ENCODE data around the gene ZNRF1.

Gene ZNRF1

GRCh38 chr16:75138636-75139035 lies 139.8 kb downstream of the ZNRF1 start:
- Histone ChIP-seq H3K27me3 (ENCODE audit: insufficient read depth, poor library complexity, severe bottlenecking) (no peaks in the 10 kb centered on the region), H3K9me3 (ENCODE audit: severe bottlenecking) (no peaks in the 10 kb centered on the region), H3K4me1 (ENCODE audit: insufficient read depth, poor library complexity, severe bottlenecking) (no peaks in the 10 kb centered on the region), H3K27ac (ENCODE audit: poor library complexity, severe bottlenecking) (no peak overlapping the region), H3K4me3 (ENCODE audit: severe bottlenecking) (no peak overlapping the region), H3K36me3 (ENCODE audit: low read depth) (no peaks in the 10 kb centered on the region)
- ATAC-seq (ENCODE audit: low read depth) = no peak
- DNase-seq (ENCODE audit: low spot score) = no peak
- TF ChIP-seq CTCF (IDR thresholded peaks at IDR 0.05; ENCODE audit: poor library complexity, severe bottlenecking) = no peak

- no peak for ATAC-seq (ENCODE audit: low read depth)
- no peak for TF ChIP-seq CTCF (IDR thresholded peaks at IDR 0.05; ENCODE audit: poor library complexity, severe bottlenecking)
- H3K27ac ChIP-seq (ENCODE audit: poor library complexity, severe bottlenecking) = no peak overlapping the region
- H3K36me3 ChIP-seq (ENCODE audit: low read depth) = no peaks in the 10 kb centered on the region
- H3K4me3 ChIP-seq (ENCODE audit: severe bottlenecking) = no peak overlapping the region
- no peak for DNase-seq (ENCODE audit: low spot score)
- H3K27me3 ChIP-seq (ENCODE audit: insufficient read depth, poor library complexity, severe bottlenecking) = no peaks in the 10 kb centered on the region
- H3K9me3 ChIP-seq (ENCODE audit: severe bottlenecking) = no peaks in the 10 kb centered on the region
- no peaks in the 10 kb centered on the region for H3K4me1 ChIP-seq (ENCODE audit: insufficient read depth, poor library complexity, severe bottlenecking)
These were observed 140.7 kb downstream of the ZNRF1 start for GRCh38 chr16:75139498-75139897.

- Histone ChIP-seq H3K4me3 (ENCODE audit: severe bottlenecking) (no peak overlapping the region), H3K4me1 (ENCODE audit: insufficient read depth, poor library complexity, severe bottlenecking) (no peaks in the 10 kb centered on the region), H3K27me3 (ENCODE audit: insufficient read depth, poor library complexity, severe bottlenecking) (no peaks in the 10 kb centered on the region), H3K36me3 (ENCODE audit: low read depth) (no peaks in the 10 kb centered on the region), H3K27ac (ENCODE audit: poor library complexity, severe bottlenecking) (no peak overlapping the region), H3K9me3 (ENCODE audit: severe bottlenecking) (no peaks in the 10 kb centered on the region)
- no peak for TF ChIP-seq CTCF (IDR thresholded peaks at IDR 0.05; ENCODE audit: poor library complexity, severe bottlenecking)
- DNase-seq (ENCODE audit: low spot score) = no peak
- no peak for ATAC-seq (ENCODE audit: low read depth)
These were observed 145.1 kb downstream of the ZNRF1 start for GRCh38 chr16:75143941-75144340.

GRCh38 chr16:75147968-75148310 lies 149.1 kb downstream of the ZNRF1 start:
- TF ChIP-seq CTCF (IDR thresholded peaks at IDR 0.05; ENCODE audit: poor library complexity, severe bottlenecking) = no peak

GRCh38 chr16:75148311-75149195 lies 149.7 kb downstream of the ZNRF1 start, which contains the start of gene ZFP1:
Gene ZFP1 (plus strand): TSS chr16:75148524. CDS start chr16:75152952, 4,428 bp downstream.
- ATAC-seq (ENCODE audit: low read depth) = peak; percentile 94
- DNase-seq (ENCODE audit: low spot score) = peak; percentile 96
- H3K27ac ChIP-seq (ENCODE audit: poor library complexity, severe bottlenecking) = peak within 1 kb of the TSS; percentile 82
- no peaks in the 10 kb centered on the region for H3K4me1 ChIP-seq (ENCODE audit: insufficient read depth, poor library complexity, severe bottlenecking)
- H3K27me3 ChIP-seq (ENCODE audit: insufficient read depth, poor library complexity, severe bottlenecking) = no peaks in the 10 kb centered on the region
- H3K36me3 ChIP-seq (ENCODE audit: low read depth) = peaks cover 24% of the 10 kb centered on the region
- peaks cover 12% of the 10 kb centered on the region for H3K9me3 ChIP-seq (ENCODE audit: severe bottlenecking)
- no peak for TF ChIP-seq CTCF (IDR thresholded peaks at IDR 0.05; ENCODE audit: poor library complexity, severe bottlenecking)
- peak within 1 kb of the TSS; percentile 98 for H3K4me3 ChIP-seq (ENCODE audit: severe bottlenecking)

More at GRCh38 chr16:75147968-75148310, 149.1 kb downstream of the ZNRF1 start:
- Histone ChIP-seq H3K27ac (ENCODE audit: poor library complexity, severe bottlenecking) (peak overlapping the region; percentile 82), H3K27me3 (ENCODE audit: insufficient read depth, poor library complexity, severe bottlenecking) (no peaks in the 10 kb centered on the region), H3K36me3 (ENCODE audit: low read depth) (peaks cover 18% of the 10 kb centered on the region), H3K4me1 (ENCODE audit: insufficient read depth, poor library complexity, severe bottlenecking) (no peaks in the 10 kb centered on the region), H3K9me3 (ENCODE audit: severe bottlenecking) (peaks cover 12% of the 10 kb centered on the region), H3K4me3 (ENCODE audit: severe bottlenecking) (peak overlapping the region; percentile 98)
- DNase-seq (ENCODE audit: low spot score) (no peak), ATAC-seq (ENCODE audit: low read depth) (no peak)

Data from RWPE2 (cell line).